ACHN (cell line): ENCODE results near the gene C21orf91.
"Not testable (repeated sequence)": the region's sequence is repeated elsewhere in the genome, so short reads cannot be mapped to it uniquely, and the experiment has no call there.

ENCODE experiments used
- DNase-seq: peaks from one replicate; pipeline ENCODE4 v3.0.0-alpha.2; 2015
- in situ Hi-C: cut with HindIII; loops from 2 replicates; pipeline ENCODE4 v1.10.0; 2017; ENCODE audit warnings: low sequenced_read_pairs, low pct_ligation_motif_present, low pct_unique_long_range_greater_than_20kb

The C21orf91 gene

GRCh38 chr21:17783003-17783402, 36.2 kb downstream of the C21orf91 start:
- in situ Hi-C loops, result no loop called here
- no peak for DNase-seq

GRCh38 chr21:17782051-17782450, 37.1 kb downstream of the C21orf91 start:
- no peak for DNase-seq
- in situ Hi-C loops, result no loop called here

- no peak for DNase-seq
- in situ Hi-C loops, result no loop called here
Observed at GRCh38 chr21:17781524-17781923, 37.6 kb downstream of the C21orf91 start.

- DNase-seq, result no peak
- in situ Hi-C loops, result no loop called here
Observed at GRCh38 chr21:17780539-17780938, 38.6 kb downstream of the C21orf91 start.

GRCh38 chr21:17779980-17780379, 39.2 kb downstream of the C21orf91 start:
- in situ Hi-C loops, result no loop called here
- no peak for DNase-seq

GRCh38 chr21:17779496-17779895, 39.7 kb downstream of the C21orf91 start:
- DNase-seq, result no peak
- in situ Hi-C loops, result no loop called here

GRCh38 chr21:17777072-17777765, 41.9 kb downstream of the C21orf91 start:
- DNase-seq, result no peak
- in situ Hi-C loops, result no loop called here

- no peak for DNase-seq
- in situ Hi-C loops, result no loop called here
Observed at GRCh38 chr21:17775431-17776126, 43.6 kb downstream of the C21orf91 start.

GRCh38 chr21:17775021-17775420, 44.1 kb downstream of the C21orf91 start:
- DNase-seq, in situ Hi-C loops: not testable (repeated sequence)

- in situ Hi-C loops, result no loop called here
- DNase-seq, result no peak
Observed at GRCh38 chr21:17769447-17769845, 49.7 kb downstream of the C21orf91 start.

GRCh38 chr21:17768840-17769446, 50.2 kb downstream of the C21orf91 start:
- DNase-seq, result no peak
- in situ Hi-C loops, result no loop called here

GRCh38 chr21:17765207-17765606, 53.9 kb downstream of the C21orf91 start:
- in situ Hi-C loops, result no loop called here
- DNase-seq, result no peak

- DNase-seq, result no peak
- in situ Hi-C loops, result no loop called here
Observed at GRCh38 chr21:17763288-17764037, 55.7 kb downstream of the C21orf91 start.

GRCh38 chr21:17759511-17760178, 59.5 kb downstream of the C21orf91 start:
- no peak for DNase-seq
- in situ Hi-C loops, result no loop called here

- no peak for DNase-seq
- in situ Hi-C loops, result no loop called here
Observed at GRCh38 chr21:17758683-17759082, 60.5 kb downstream of the C21orf91 start.

GRCh38 chr21:17757671-17758070, 61.5 kb downstream of the C21orf91 start:
- in situ Hi-C loops, result no loop called here
- DNase-seq, result no peak

GRCh38 chr21:17753736-17754135, 65.4 kb downstream of the C21orf91 start:
- DNase-seq, result no peak
- in situ Hi-C loops, result no loop called here

GRCh38 chr21:17752171-17752570, 67.0 kb downstream of the C21orf91 start:
- no peak for DNase-seq
- in situ Hi-C loops, result no loop called here

GRCh38 chr21:17746920-17747319, 72.2 kb downstream of the C21orf91 start:
- DNase-seq, result no peak
- in situ Hi-C loops, result no loop called here
